H7 (cell line): Measurements from ENCODE around the gene MLF2. TPM values are rescaled to one million over a fixed set of nuclear protein-coding genes. Genes with fewer than 3 reads are reported as not detected.
A peak's percentile ranks its signal among the peaks of the same experiment; 100 is the strongest.

Experiments
- DNase-seq: peaks from one replicate; pipeline ENCODE4 v3.0.0; 2012
- H3K27me3 ChIP-seq: 2 replicates; pipeline ENCODE4 v1.6.0; 2011; ENCODE audit warnings: mild to moderate bottlenecking, low read length; ENCODE audit not compliant: control insufficient read depth, insufficient read depth
- H3K36me3 ChIP-seq: replicated peaks from 2 replicates; pipeline ENCODE4 v1.5.1; 2011; ENCODE audit warnings: low read length; ENCODE audit not compliant: control insufficient read depth, insufficient read depth
- H3K4me3 ChIP-seq: 2 replicates; pipeline ENCODE4 v1.5.1; 2011; ENCODE audit warnings: low read depth, mild to moderate bottlenecking, control low read depth, low read length, moderate library complexity; ENCODE audit not compliant: insufficient read depth
- total RNA-seq: library from RNA; depleted of rRNA; stranded (reverse); fragments of >200 nt; shearing (Covaris generic); gene quantifications from 2 replicates; pipeline ENCODE4 v1.2.3, GENCODE V29; 2014

Gene MLF2
- total RNA-seq, 1 experiment from 2014 or later: 322 TPM

DNA sequence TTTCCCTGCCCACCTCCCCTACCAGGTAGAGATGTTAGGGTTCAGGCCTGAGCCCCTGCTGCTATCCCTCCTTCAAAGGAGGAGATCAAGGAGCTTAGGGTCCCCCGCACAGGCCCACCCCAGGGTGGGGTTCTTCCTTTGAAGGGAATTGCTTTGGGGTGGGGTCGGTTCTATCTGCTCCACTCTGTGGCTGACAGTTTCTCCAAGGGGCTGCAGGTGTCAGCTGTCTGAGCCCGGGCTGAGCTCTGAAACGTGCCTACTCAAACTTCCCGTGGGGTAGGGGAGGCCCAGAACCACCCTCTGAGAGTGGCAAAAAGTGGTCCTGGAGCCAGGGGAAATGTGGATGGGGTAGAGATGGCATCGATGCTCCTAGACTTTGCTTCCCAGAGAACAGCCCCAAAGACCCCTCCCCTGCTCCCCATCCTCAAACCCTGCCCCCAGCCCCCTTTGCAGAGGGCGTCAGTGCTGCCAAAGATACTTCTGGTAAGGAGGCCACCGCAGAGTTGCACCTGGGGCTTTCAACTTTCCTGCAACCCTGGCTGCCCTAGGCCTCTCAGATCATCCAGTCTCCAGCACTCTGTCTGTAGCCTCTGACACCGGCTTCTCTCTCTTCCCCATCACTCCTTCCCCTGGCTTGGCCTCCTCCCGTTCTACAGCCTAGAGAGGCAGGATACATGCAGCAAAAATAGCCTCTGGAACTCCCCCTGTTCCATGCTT, 30.1 kb upstream of the MLF2 start:
- Histone ChIP-seq H3K4me3 (no peak overlapping the region), H3K36me3 (no peaks in the 10 kb centered on the region), H3K27me3 (peaks cover 7% of the 10 kb centered on the region)
- no peak for DNase-seq

DNA sequence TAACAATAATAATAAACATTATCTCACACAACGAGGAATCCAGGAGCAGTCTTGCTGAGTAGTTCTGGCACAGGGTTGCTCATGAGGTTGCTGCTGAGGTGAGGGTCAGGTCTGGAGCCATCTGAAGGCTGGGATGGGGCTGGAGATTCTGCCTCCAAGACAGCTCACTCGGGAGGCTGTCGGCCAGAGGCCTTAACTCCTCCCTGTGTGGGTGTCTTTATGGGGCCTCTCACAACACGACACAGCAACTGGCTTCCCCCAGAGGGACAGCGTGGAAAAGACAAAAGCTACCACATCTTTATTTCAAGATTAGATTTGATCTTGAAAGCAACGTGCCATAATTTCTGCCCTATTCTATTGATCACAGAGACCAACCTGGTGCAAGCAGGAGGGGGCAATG, 29.2 kb upstream of the MLF2 start:
- H3K27me3 ChIP-seq: peaks cover 16% of the 10 kb centered on the region
- DNase-seq: no peak
- H3K36me3 ChIP-seq: no peaks in the 10 kb centered on the region
- no peak overlapping the region for H3K4me3 ChIP-seq

DNA sequence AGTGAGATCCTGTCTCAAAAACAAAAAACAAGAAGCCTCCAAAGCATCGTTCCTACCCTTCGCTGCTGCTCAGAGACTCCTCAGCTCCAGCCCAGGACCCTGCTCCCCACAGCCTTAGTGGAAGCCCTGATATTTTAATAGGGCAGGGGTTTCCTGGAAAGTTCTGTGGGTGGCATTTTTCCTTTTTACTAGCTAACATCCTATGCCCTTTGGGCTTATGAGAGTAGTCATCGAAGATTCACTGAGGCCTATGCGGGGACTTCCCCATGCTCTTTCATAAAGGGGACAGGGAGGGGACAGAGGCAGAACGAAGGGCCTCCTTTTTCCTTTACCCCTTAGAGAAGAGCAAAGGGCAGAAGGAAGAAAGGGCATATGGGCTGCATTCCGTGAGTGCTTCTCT, 27.6 kb upstream of the MLF2 start:
- Histone ChIP-seq H3K36me3 (no peaks in the 10 kb centered on the region), H3K4me3 (no peak overlapping the region), H3K27me3 (peaks cover 27% of the 10 kb centered on the region)
- no peak for DNase-seq

DNA sequence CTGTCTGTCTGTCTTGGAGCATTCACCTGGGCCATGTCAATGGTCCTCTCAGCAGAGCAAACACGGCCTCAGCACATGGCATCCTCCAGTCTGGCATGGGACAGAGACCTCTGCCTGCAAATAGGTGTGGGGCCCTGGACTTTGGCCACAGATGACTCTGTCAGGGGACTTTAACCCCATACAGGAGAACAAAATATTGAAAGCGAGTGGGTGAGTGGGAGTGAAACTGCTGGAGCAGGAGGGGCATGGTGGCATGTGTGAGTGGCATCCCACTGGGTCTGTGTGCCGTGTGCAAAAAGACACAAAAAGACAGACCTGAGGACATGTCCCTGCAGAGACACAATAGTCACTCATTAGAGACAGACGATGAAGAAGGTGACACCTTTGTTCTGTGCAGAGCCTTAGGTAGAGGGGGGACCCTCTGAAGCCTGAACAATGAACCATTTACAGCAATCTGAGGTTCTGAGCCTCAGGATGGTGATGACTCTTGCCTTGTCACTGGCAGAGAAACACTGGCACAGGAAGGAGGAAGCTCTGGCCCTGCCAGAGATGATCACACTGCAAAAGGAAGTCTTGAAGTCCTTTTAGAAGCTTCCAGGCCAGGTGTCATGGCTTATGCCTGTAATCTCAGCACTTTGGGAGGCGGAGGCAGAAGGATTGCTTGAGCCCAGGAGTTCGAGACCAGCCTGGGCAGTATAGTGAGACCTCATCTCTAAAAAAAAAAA, 26.9 kb upstream of the MLF2 start:
- Histone ChIP-seq H3K36me3 (no peaks in the 10 kb centered on the region), H3K4me3 (no peak overlapping the region), H3K27me3 (peaks cover 34% of the 10 kb centered on the region)
- DNase-seq: no peak

DNA sequence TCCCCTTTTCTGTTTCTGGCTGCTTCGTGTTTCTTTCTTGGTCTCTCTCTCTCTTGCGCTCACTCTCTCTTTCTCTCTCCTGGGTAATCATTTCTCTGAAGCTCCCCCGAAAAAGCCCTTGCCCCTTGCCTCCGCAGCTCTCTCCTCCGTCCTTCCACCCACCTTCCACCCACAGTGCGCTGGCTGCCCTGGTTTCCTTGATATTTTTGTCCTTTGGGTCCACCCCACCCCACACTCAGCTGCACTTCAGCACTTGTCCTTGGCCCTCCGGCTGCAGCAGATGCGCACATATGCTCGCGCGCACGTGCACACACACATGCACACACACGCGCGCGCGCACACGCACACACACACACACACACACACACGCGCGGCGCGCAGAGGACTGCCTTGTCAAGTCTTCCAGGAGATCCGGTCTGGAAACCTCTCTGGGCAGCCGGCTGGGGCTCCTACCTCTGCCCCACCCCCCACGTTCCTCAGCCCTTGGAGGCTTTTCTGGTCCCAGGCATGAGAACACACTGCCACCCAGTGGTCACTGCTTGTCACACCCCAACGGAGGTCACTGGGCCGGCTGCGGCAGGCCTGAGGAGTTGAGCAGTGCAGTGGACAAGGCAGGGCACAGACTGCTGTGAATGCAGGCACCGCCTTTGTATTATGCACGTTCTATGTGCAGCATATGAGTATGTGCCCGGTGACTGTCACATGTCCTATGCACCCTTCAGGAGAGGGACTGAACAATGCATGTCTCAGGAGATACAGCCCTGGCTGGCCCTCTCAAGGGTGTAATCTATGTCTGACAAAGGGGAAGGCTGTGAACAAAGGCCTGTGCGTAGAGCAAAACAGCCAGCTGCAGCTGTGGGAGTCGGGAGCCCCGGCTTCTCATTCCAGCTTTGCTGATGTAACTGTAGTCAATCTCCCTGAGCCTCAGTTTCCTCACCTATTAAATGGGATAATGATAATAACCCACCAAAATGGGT, 25.9 kb upstream of the MLF2 start:
- peak overlapping the region; percentile 43 for H3K4me3 ChIP-seq
- peak; percentile 94 for DNase-seq
- H3K27me3 ChIP-seq: peaks cover 44% of the 10 kb centered on the region
- no peaks in the 10 kb centered on the region for H3K36me3 ChIP-seq

DNA sequence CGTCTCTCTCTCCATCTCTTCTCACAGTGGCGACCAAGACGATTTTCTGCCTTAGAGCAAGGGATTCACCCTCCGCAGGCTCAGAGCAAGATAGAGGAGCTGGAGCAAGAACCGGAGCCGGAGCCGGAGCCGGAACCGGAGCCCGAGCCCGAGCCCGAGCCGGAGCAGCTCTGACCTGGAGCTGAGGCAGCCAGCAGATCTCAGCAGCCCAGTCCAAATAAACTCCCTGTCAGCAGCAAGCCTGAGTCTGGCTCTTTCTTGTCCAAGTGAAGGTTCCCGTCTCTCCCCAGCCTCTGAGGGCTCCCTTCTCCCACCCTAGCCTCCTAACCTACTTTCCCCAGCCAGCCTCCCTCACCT, 25.3 kb upstream of the MLF2 start:
- peaks cover 50% of the 10 kb centered on the region for H3K27me3 ChIP-seq
- no peaks in the 10 kb centered on the region for H3K36me3 ChIP-seq
- DNase-seq: peak; percentile 64
- H3K4me3 ChIP-seq: peak overlapping the region; percentile 43

DNA sequence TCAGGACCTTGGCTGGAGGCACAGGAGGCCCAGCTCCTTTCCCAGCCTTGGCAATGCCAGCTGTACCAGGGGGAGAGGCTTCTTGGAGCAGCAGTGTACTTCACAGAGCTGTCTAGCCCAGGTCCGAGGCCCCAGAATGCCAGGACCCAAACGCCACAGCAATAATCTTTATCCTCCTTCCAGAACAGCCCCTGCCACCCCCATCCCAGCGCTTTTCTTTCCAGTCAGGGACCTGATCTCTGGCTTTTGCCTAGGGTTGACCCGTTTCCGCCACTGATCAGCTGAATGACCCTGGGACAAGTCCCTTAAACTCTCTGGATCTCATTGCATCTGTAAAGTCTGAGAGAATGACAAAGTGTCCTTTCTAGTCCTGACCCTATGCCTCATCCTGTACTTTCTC, 24.4 kb upstream of the MLF2 start:
- Histone ChIP-seq H3K27me3 (peaks cover 58% of the 10 kb centered on the region), H3K36me3 (no peaks in the 10 kb centered on the region), H3K4me3 (no peak overlapping the region)
- DNase-seq: no peak

DNA sequence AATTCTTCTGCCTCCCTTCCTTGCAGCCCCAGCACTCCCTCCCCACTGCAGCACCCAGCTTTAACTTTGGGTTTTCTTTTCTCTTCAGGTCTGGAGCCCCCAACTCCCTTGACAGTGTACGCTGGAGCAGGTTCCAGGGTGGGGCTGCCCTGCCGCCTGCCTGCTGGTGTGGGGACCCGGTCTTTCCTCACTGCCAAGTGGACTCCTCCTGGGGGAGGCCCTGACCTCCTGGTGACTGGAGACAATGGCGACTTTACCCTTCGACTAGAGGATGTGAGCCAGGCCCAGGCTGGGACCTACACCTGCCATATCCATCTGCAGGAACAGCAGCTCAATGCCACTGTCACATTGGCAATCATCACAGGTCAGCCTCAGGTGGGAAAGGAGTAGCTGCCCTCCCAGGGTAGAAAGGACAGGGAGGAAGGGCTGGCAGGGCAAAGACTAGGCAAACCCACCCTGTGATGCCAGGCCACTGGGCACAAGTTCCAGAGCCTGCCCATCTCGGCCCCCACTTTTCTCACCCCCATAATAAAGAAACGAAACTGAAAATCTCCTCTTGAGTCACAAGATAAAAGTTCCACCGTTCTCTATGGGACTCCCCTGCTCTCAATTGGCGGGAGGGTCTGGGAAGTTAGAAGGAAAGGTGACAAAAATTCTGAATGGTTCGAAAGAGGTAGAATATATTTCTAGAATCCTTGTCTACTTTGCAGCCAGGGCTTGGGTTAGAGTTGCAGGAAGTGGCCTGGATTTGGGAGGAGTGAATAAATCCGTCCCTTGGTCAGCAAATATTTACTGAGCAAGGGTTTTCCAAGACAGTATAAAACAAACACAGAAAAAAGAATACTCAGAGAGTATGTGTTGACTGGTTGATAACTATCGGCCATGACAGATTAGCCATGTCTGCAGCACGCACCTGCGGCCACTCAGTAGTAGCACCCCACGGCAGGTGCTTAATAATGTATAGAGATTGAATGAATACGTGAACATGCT, 22.5 kb upstream of the MLF2 start:
- DNase-seq: no peak
- peaks cover 71% of the 10 kb centered on the region for H3K27me3 ChIP-seq
- H3K4me3 ChIP-seq: no peak overlapping the region
- H3K36me3 ChIP-seq: 0 out of 2 replicates have a peak, but pooled peaks cover 1% of the 10 kb centered on the region

DNA sequence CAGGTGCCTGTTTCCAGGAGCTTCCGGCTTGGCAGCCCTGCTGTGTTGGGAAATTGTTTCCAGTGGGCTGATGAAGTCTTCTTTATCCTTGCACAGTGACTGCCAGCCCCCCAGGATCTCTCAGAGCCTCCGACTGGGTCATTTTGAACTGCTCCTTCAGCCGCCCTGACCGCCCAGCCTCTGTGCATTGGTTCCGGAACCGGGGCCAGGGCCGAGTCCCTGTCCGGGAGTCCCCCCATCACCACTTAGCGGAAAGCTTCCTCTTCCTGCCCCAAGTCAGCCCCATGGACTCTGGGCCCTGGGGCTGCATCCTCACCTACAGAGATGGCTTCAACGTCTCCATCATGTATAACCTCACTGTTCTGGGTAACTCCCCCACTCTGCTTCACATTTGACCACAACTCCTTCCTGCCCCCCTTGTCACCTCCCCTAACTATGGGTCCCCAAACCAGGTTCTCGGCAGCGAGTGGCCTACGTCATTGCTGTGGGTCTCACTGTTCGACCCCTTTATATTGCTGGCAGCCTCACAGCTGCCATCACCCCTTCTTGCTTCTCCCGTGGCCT, 21.6 kb upstream of the MLF2 start:
- peak; percentile 47 for DNase-seq
- Histone ChIP-seq H3K27me3 (peaks cover 71% of the 10 kb centered on the region), H3K36me3 (peaks cover 3% of the 10 kb centered on the region; the same call in 1 of the 2 replicates), H3K4me3 (no peak overlapping the region)

DNA sequence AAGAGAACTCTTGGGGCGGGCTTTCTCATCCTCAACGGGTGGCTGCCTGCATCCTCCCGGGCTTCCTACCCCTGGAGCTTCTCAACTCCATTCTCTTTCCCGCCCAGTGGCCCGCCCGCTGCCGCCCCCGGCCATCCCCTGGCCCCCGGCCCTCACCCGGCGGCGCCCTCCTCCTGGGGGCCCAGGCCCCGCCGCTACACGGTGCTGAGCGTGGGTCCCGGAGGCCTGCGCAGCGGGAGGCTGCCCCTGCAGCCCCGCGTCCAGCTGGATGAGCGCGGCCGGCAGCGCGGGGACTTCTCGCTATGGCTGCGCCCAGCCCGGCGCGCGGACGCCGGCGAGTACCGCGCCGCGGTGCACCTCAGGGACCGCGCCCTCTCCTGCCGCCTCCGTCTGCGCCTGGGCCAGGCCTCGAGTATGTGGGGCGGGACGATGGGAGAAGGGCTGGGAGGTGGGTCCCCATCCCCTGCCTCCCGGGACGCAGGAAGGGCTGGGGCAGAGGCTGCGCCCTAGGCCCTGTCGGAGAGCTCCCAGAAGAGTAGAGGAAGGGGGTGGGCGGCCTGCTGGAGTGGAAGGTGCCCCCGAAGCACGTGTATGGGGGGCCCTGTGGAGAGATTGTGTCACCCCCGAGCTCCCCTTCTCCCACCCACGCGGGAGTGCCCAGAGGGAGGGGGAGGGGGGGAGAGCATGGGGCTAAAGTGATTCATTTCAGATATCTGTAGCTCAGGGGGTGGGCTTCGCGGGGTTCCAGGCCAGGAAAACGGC, 20.8 kb upstream of the MLF2 start:
- Histone ChIP-seq H3K4me3 (peak overlapping the region; percentile 35), H3K36me3 (peaks cover 3% of the 10 kb centered on the region), H3K27me3 (peaks cover 71% of the 10 kb centered on the region)
- peak; percentile 80 for DNase-seq

DNA sequence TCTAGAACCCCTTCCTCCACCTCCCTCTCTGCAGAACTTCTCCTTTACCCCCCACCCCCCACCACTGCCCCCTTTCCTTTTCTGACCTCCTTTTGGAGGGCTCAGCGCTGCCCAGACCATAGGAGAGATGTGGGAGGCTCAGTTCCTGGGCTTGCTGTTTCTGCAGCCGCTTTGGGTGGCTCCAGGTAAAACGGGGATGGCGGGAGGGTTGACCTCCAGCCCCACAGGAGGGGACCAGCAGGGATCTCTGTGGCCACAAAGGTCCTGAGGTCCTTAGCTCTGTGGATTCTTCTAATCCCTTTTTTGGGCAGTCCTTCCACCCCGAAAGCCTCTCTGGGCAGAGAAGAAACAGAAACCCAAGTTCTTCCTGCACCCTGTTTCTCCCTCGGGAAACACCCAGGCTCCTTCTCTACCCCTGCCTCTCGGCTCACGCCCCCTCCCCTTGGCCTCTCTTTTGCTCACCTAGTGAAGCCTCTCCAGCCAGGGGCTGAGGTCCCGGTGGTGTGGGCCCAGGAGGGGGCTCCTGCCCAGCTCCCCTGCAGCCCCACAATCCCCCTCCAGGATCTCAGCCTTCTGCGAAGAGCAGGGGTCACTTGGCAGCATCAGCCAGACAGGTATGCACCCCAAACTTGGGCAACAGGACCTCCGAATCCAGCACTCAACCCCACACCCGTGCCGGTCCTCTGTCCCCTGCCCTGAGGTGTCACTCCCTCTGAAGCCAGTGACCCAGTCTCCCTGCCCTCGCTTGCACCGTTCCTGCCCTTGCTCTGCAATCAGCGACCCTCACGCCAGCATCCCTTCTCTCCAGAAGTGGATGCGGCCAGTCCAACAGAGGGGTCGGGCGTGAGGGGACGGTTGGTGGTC, 20.0 kb upstream of the MLF2 start:
- peaks cover 66% of the 10 kb centered on the region for H3K27me3 ChIP-seq
- peaks cover 3% of the 10 kb centered on the region for H3K36me3 ChIP-seq
- peak overlapping the region; percentile 35 for H3K4me3 ChIP-seq
- DNase-seq: peak; percentile 75

DNA sequence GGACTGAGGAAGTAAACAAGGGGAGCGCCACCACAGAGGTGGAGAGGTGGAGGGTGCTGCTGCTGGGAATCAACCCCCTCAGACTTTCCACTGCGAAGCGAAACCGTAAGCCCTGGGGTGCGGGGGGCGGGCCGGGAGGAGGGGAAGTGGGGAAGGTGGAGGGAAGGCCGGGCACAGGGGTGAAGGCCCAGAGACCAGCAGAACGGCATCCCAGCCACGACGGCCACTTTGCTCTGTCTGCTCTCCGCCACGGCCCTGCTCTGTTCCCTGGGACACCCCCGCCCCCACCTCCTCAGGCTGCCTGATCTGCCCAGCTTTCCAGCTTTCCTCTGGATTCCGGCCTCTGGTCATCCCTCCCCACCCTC, 19.4 kb upstream of the MLF2 start, which contains the start of gene LAG3:
LAG3 (plus strand) TSS at position 190 of the 365 bp plus-strand sequence. CDS start 333 bp downstream, outside the sequence.
- Histone ChIP-seq H3K36me3 (peaks cover 3% of the 10 kb centered on the region), H3K4me3 (peak within 1 kb of the TSS; percentile 35; the same call in 1 of the 2 replicates), H3K27me3 (peaks cover 64% of the 10 kb centered on the region)
- DNase-seq: peak; percentile 83
